ENCODE data around the gene TMEM231. TPM values are rescaled to one million over a fixed set of nuclear protein-coding genes. Genes with fewer than 3 reads are reported as not detected.

The TMEM231 gene
- total RNA-seq, 1 experiment from 2014 or later = 3.4 TPM

- peaks cover 4 to 20% (median 15%) of the 10 kb centered on the region in 3 experiments; a peak in 6 of 7 replicates for H3K36me3 Mint-ChIP-seq (ENCODE audit: insufficient read depth in 1 of 3, low read depth in 3 of 3)
- Histone ChIP-seq H4K20me1 (ENCODE audit: control insufficient read depth, insufficient read depth, insufficient read length) (peaks cover 3% of the 10 kb centered on the region), H3K27ac (ENCODE audit: insufficient read length, low read depth, low read length) (no peak overlapping the region), H2BK20ac (ENCODE audit: low read depth, low read length, poor library complexity, severe bottlenecking) (no peak overlapping the region), H3K18ac (ENCODE audit: insufficient read length, low read depth, low read length) (no peak overlapping the region), H4K8ac (replicated peaks; ENCODE audit: insufficient read length, low read depth, low read length) (no peak overlapping the region), H3K79me2 (ENCODE audit: insufficient read depth, low read length) (no peaks in the 10 kb centered on the region), H3K23me2 (ENCODE audit: insufficient read length, low read depth, low read length, poor library complexity, severe bottlenecking) (peaks cover 12% of the 10 kb centered on the region), H2BK12ac (ENCODE audit: insufficient read length, low read depth, low read length) (no peak overlapping the region), H3K9me3 (ENCODE audit: control insufficient read depth, low read depth, low read length) (no peaks in the 10 kb centered on the region), H2AK5ac (ENCODE audit: insufficient read length, low read length) (no peak overlapping the region), H2AFZ (ENCODE audit: low read length) (no peak overlapping the region), H3K4me2 (ENCODE audit: insufficient read depth, insufficient read length, low read length) (no peak overlapping the region), H4K5ac (ENCODE audit: insufficient read length, low read depth, low read length) (no peak overlapping the region), H2BK120ac (ENCODE audit: low read depth, low read length, poor library complexity, severe bottlenecking) (no peak overlapping the region), H3K79me1 (ENCODE audit: insufficient read depth, low read depth, low read length, poor library complexity, severe bottlenecking) (no peaks in the 10 kb centered on the region), H4K91ac (ENCODE audit: insufficient read length, low read depth, low read length) (no peak overlapping the region), H2BK5ac (ENCODE audit: insufficient read length, low read length) (no peak overlapping the region), H2BK15ac (ENCODE audit: low read depth, low read length) (no peak overlapping the region), H3K9ac (ENCODE audit: extremely low read depth, insufficient read length, low read length) (no peak overlapping the region), H3K4ac (ENCODE audit: low read depth, low read length) (no peak overlapping the region), H3K4me1 (ENCODE audit: insufficient read depth, low read length) (no peaks in the 10 kb centered on the region; the same call in 1 of the 2 replicates), H3K14ac (ENCODE audit: insufficient read depth, low read length) (peak overlapping the region; percentile 40; the same call in 1 of the 2 replicates), H3K56ac (ENCODE audit: insufficient read length, low read depth, low read length) (no peak overlapping the region), H3K27me3 (ENCODE audit: insufficient read depth, low read length) (no peaks in the 10 kb centered on the region), H3K23ac (ENCODE audit: insufficient read length, low read depth, low read length) (no peak overlapping the region), H3T11ph (ENCODE audit: low read length) (no peak overlapping the region)
- WGBS (ENCODE audit: extremely low coverage, insufficient read length, low lambda C conversion rate) = no CpG with 5 or more reads among the region's 1 CpG
- H3K9me3 Mint-ChIP-seq = no peaks in the 10 kb centered on the region
- DNase-seq = peak; percentile 62
- H3K27ac Mint-ChIP-seq = peak overlapping the region in 1 of 3 experiments; percentile 35; a peak in 1 of 7 replicates
- H3K4me3 Mint-ChIP-seq = no peak overlapping the region
- peak; percentile 50 for TF ChIP-seq CTCF (conservative IDR thresholded peaks at IDR 0.05)
- peaks cover 6% of the 10 kb centered on the region; the same call in 1 of the 2 replicates for H3K27me3 Mint-ChIP-seq (ENCODE audit: low read depth)
- peaks cover 15 to 18% of the 10 kb centered on the region in 2 experiments; a peak in 3 of 4 replicates for H3K4me1 Mint-ChIP-seq
Measured at GRCh38 chr16:75491876-75492275, 64.2 kb downstream of the TMEM231 start.
